Measurements from ENCODE around the gene MAPK8. TPM values are rescaled to one million over a fixed set of nuclear protein-coding genes. Genes with fewer than 3 reads are reported as not detected.
"Not testable (repeated sequence)": the region's sequence is repeated elsewhere in the genome, so short reads cannot be mapped to it uniquely, and the experiment has no call there.

The MAPK8 gene
- total RNA-seq, 2 experiments from 2014 or later = 35.7 to 40.0 TPM

DNA sequence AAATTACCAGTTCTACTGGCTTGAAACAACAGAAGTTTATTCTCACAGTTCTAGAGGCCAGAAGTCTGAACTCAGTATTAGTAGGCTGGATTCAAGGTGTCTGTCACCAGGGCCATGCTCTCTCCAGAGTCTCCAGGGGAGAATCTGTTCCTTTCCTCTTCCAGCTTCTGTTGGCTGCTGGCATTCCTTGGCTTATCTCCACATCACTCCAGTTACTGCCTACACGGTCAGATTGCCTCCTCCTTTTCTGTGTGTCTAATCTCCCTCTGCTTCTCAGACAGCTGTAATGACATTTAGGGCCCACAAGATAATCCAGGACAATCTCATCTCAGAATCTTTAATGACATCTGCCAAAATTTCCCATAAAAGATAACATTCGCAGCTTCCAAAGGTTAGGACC lies 36.6 kb downstream of the MAPK8 start:
- Mint-ChIP-seq H3K4me3 (no peak overlapping the region), H3K9me3 (ENCODE audit: low read depth) (peaks cover 11% of the 10 kb centered on the region), H3K4me1 (peaks cover 14% of the 10 kb centered on the region), H3K27ac (no peak overlapping the region), H3K27me3 (no peaks in the 10 kb centered on the region), H3K36me3 (ENCODE audit: low read depth) (peaks cover 21% of the 10 kb centered on the region)
- DNase-seq (no peak), ATAC-seq (no peak)
- intact Hi-C loops (cut with DNase I, micrococcal nuclease) = no loop called here
- ChIA-PET CTCF (interaction anchor here (1.0 kb wide), 1 partner anchor 18 kb away, joined by 3 read pairs; no protein-coding TSS in a partner anchor), POLR2A (no interaction called here)

DNA sequence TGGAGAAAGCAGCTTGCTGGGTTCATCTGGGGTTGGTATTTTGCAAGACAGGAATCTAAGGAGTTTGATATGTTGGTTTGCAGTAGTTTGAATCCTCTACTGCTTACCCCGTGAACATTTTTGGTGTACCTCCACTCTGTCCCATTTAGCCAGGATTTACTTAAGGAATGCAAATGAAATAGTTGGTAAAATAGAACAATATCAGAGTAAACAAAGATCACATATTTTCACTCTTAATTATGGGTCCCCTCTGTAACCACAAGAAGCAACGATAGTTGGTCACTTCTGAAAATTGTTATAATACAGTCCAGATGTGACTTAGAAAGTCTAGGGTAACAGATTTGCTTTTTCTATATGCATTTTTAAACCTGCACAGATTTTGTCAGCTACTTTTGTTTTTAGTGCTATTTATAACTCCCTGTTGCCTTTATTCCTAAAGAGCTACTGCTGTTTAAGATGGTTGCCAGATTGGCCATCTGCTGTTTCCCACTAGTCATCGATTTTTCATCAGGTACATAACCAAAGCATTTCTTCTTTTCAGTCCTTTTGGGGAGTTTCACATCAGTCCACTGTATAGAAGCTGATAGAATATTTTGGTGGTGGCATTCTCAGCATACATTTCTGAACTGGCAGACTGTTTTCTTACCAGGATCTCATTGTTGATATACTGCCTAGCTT lies 37.6 kb downstream of the MAPK8 start:
- ATAC-seq (no peak), DNase-seq (no peak)
- CTCF ChIA-PET = interaction anchor here (1.0 kb wide), 1 partner anchor 17 kb away, joined by 3 read pairs; no protein-coding TSS in a partner anchor
- H3K27me3 Mint-ChIP-seq = no peaks in the 10 kb centered on the region
- POLR2A ChIA-PET = no interaction called here
- peaks cover 24% of the 10 kb centered on the region for H3K36me3 Mint-ChIP-seq (ENCODE audit: low read depth)
- intact Hi-C loops (cut with DNase I, micrococcal nuclease) = no loop called here
- H3K4me3 Mint-ChIP-seq = no peak overlapping the region
- H3K27ac Mint-ChIP-seq = no peak overlapping the region
- peaks cover 20% of the 10 kb centered on the region for H3K9me3 Mint-ChIP-seq (ENCODE audit: low read depth)
- peaks cover 14% of the 10 kb centered on the region for H3K4me1 Mint-ChIP-seq

DNA sequence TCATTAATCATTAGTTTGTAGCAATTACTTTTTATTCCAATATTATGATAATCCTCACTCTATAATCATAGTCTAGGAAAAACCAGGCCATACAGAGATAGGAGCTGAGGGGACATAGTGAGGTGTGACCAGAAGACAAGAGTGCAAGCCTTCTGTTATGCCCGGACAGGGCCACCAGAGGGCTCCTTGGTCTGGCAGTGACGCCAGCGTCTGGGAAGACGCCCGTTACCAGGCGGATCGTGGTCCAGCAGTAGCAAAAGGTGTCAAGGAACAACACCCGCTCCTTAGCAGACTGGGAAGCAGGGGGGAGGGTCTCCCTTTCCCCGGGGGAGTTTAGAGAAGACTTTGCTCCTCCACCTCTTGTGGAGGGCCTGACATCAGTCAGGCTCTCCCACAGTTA lies 39.8 kb downstream of the MAPK8 start:
- H3K27me3 Mint-ChIP-seq; H3K27ac Mint-ChIP-seq; DNase-seq; intact Hi-C loops (cut with DNase I, micrococcal nuclease); POLR2A ChIA-PET; H3K4me1 Mint-ChIP-seq; ATAC-seq; H3K4me3 Mint-ChIP-seq: not testable (repeated sequence)
- CTCF ChIA-PET = interaction anchor here (0.6 kb wide), 1 partner anchor 56 kb away, joined by 3 read pairs; no protein-coding TSS in a partner anchor
- Mint-ChIP-seq H3K36me3 (ENCODE audit: low read depth) (peaks cover 34% of the 10 kb centered on the region), H3K9me3 (ENCODE audit: low read depth) (peaks cover 26% of the 10 kb centered on the region)

DNA sequence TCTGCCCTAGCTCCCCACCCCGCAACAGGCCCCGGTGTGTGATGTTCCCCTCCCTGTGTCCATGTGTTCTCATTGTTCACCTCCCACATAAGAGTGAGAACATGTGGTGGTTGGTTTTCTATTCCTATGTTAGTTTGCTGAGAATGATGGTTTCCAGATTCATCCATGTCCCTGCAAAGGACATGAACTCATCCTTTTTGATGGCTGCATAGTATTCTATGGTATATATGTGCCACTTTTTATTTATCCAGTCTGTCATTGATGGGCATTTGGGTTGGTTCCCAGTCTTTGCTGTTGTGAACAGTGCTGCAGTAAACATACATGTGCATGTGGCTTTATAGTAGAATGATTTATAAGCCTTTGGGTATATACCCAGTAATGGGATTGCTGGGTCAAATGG lies 41.1 kb downstream of the MAPK8 start:
- H3K36me3 Mint-ChIP-seq (ENCODE audit: low read depth) = peaks cover 34% of the 10 kb centered on the region
- ATAC-seq; DNase-seq; H3K4me3 Mint-ChIP-seq; H3K27ac Mint-ChIP-seq; intact Hi-C loops (cut with DNase I, micrococcal nuclease); CTCF ChIA-PET; H3K4me1 Mint-ChIP-seq; POLR2A ChIA-PET; H3K27me3 Mint-ChIP-seq: not testable (repeated sequence)
- H3K9me3 Mint-ChIP-seq (ENCODE audit: low read depth) = peaks cover 26% of the 10 kb centered on the region

DNA sequence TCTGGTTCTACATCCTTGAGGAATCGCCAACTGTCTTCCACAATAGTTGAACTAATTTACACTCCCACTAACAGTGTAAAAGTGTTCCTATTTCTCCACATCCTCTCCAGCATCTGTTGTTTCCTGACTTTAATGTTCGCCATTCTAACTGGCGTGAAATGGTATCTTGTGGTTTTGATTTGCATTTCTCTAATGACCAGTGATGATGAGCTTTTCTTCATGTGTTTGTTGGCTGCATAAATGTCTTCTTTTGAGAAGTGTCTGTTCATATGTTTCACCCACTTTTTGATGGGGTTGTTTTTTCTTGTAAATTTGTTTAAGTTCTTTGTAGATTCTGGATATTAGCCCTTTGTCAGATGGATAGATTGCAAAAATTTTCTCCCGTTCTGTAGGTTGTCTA lies 41.5 kb downstream of the MAPK8 start:
- ATAC-seq; intact Hi-C loops (cut with DNase I, micrococcal nuclease); CTCF ChIA-PET; H3K4me3 Mint-ChIP-seq; H3K27ac Mint-ChIP-seq; H3K27me3 Mint-ChIP-seq; DNase-seq; POLR2A ChIA-PET; H3K4me1 Mint-ChIP-seq: not testable (repeated sequence)
- Mint-ChIP-seq H3K36me3 (ENCODE audit: low read depth) (peaks cover 34% of the 10 kb centered on the region), H3K9me3 (ENCODE audit: low read depth) (peaks cover 26% of the 10 kb centered on the region)

DNA sequence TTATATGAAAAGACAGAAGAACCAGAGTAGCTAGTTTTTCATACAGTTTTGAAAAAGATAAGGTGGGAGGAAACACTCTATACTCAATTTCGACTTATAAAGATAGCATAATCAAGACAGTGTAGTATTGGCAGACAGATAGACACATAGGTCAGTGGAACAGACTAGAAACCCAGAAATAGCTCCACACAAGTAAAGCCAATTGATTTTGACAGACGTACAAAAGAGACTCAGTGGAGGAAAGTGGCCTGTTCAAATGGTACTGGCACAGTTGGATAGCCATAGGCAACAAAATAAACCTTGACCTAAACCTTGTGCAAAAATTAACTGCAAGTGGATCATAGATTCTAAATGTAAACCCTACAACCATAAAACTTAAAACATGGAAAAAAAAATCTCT lies 46.8 kb downstream of the MAPK8 start:
- POLR2A ChIA-PET = no interaction called here
- no peak overlapping the region for H3K27ac Mint-ChIP-seq
- no peak overlapping the region for H3K4me3 Mint-ChIP-seq
- H3K4me1 Mint-ChIP-seq = peaks cover 10% of the 10 kb centered on the region
- no peak for ATAC-seq
- H3K9me3 Mint-ChIP-seq (ENCODE audit: low read depth) = peaks cover 24% of the 10 kb centered on the region
- intact Hi-C loops (cut with DNase I, micrococcal nuclease) = no loop called here
- H3K36me3 Mint-ChIP-seq (ENCODE audit: low read depth) = peaks cover 20% of the 10 kb centered on the region
- CTCF ChIA-PET = interaction anchor here (0.9 kb wide), 1 partner anchor 304 kb away, joined by 3 read pairs; no protein-coding TSS in a partner anchor
- DNase-seq = no peak
- no peaks in the 10 kb centered on the region for H3K27me3 Mint-ChIP-seq

DNA sequence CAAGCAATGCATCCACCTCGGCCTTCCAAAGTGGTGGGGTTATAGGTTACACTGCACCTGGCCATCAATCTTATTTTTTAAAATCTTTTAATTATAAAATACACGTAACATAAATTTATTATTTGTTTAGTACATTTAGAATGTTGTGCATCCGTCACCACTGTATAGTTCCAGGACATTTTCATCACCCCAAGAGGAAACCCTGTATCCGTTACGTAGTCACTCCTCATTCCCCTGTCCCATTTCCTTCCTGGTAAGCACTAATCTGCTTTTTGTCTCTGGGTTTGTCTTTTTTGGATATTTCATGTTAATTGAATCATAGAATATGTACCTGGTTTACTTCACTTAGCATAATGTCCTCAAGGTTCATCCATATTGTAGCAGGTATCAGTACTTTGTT lies 51.2 kb downstream of the MAPK8 start:
- intact Hi-C loops (cut with DNase I, micrococcal nuclease) = no loop called here
- Mint-ChIP-seq H3K4me3 (no peak overlapping the region), H3K27me3 (no peaks in the 10 kb centered on the region), H3K36me3 (ENCODE audit: low read depth) (peaks cover 3% of the 10 kb centered on the region), H3K4me1 (peaks cover 21% of the 10 kb centered on the region), H3K27ac (no peak overlapping the region), H3K9me3 (ENCODE audit: low read depth) (peaks cover 9% of the 10 kb centered on the region)
- DNase-seq (no peak), ATAC-seq (no peak)
- CTCF ChIA-PET = no interaction called here
- POLR2A ChIA-PET = no interaction called here

DNA sequence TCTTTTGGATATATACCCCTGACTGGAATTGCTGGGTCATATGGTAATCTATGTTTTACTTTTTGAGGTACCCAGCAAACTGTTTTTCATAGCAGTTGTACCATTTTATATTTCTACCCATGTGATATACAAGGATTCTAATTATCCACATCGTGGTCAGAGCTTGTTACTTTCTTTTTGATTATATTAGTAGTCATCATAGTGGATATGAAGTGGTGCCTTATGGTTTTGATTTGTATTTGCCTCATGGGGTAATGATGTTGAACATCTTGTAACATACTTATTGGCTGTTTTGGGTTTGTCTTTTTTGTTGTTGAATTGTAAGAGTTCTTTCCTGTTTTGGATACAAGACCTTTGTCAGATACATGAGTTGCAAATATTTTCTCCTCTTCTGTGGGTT lies 51.7 kb downstream of the MAPK8 start:
- ChIA-PET POLR2A (no interaction called here), CTCF (interaction anchor here (0.7 kb wide), 1 partner anchor 34 kb away, joined by 3 read pairs; no protein-coding TSS in a partner anchor)
- intact Hi-C loops (cut with DNase I, micrococcal nuclease) = no loop called here
- Mint-ChIP-seq H3K27ac (no peak overlapping the region), H3K36me3 (ENCODE audit: low read depth) (peaks cover 3% of the 10 kb centered on the region), H3K27me3 (no peaks in the 10 kb centered on the region), H3K4me1 (peaks cover 21% of the 10 kb centered on the region), H3K9me3 (ENCODE audit: low read depth) (peaks cover 9% of the 10 kb centered on the region), H3K4me3 (no peak overlapping the region)
- no peak for DNase-seq
- peak; percentile 85 for ATAC-seq

DNA sequence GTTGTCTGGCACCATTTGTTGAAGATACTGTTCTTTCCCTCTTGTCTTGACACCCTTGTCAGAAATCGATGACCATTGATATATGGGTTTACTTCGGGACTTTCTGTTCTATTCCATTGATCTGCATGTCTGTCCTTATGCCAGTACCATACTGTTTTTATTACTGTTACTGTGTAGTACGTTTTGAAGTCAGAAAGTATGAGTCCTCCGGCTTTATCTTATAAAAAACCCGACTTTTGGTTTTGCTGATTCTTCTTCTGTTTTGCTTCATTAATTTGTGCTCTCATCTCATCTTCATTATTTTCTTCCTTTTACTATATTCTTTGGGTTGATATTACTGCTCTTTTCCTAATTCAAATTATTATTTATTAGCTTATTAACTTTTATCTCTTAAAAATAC lies 52.4 kb downstream of the MAPK8 start:
- DNase-seq (no peak), ATAC-seq (no peak)
- H3K27me3 Mint-ChIP-seq = no peaks in the 10 kb centered on the region
- POLR2A ChIA-PET = no interaction called here
- H3K27ac Mint-ChIP-seq = no peak overlapping the region
- H3K36me3 Mint-ChIP-seq (ENCODE audit: low read depth) = peaks cover 3% of the 10 kb centered on the region
- H3K4me1 Mint-ChIP-seq = peaks cover 27% of the 10 kb centered on the region
- intact Hi-C loops (cut with DNase I, micrococcal nuclease) = no loop called here
- H3K9me3 Mint-ChIP-seq (ENCODE audit: low read depth) = peaks cover 7% of the 10 kb centered on the region
- no peak overlapping the region for H3K4me3 Mint-ChIP-seq
- CTCF ChIA-PET = no interaction called here

DNA sequence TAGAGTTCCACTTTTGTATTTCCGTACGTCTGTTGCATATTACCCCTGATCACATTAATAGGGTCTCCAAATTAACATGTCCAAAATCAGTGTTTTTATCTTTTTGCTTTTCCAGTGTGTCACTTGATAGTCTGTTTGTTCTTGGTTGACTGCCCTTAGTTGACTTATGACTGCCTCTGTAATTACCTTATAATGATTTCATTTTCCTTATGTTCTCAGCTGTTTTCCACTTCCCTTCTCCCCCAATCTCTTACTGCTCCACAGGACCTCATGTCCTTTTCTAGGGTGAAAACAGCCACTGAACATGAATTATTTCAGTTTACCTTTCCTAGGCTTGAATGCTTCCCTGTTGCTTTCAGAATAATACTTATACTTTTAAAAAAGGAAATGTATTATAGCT lies 54.7 kb downstream of the MAPK8 start:
- CTCF ChIA-PET = interaction anchor here (1.1 to 1.6 kb wide), 4 partner anchors 18 to 295 kb away, joined by 3 to 7 read pairs (median 4); no protein-coding TSS in a partner anchor
- no peak for DNase-seq
- Mint-ChIP-seq H3K9me3 (ENCODE audit: low read depth) (peaks cover 2% of the 10 kb centered on the region), H3K27ac (no peak overlapping the region), H3K27me3 (no peaks in the 10 kb centered on the region), H3K4me3 (no peak overlapping the region), H3K4me1 (peaks cover 33% of the 10 kb centered on the region), H3K36me3 (ENCODE audit: low read depth) (peaks cover under 1% of the 10 kb centered on the region)
- intact Hi-C loops (cut with DNase I, micrococcal nuclease) = loop anchor here (5.0 to 10.0 kb wide), 3 partner anchors 64 to 246 kb away; partner anchors contain the start of gene ARHGAP22 (in 1 of the 2)
- POLR2A ChIA-PET = no interaction called here
- ATAC-seq = no peak

DNA sequence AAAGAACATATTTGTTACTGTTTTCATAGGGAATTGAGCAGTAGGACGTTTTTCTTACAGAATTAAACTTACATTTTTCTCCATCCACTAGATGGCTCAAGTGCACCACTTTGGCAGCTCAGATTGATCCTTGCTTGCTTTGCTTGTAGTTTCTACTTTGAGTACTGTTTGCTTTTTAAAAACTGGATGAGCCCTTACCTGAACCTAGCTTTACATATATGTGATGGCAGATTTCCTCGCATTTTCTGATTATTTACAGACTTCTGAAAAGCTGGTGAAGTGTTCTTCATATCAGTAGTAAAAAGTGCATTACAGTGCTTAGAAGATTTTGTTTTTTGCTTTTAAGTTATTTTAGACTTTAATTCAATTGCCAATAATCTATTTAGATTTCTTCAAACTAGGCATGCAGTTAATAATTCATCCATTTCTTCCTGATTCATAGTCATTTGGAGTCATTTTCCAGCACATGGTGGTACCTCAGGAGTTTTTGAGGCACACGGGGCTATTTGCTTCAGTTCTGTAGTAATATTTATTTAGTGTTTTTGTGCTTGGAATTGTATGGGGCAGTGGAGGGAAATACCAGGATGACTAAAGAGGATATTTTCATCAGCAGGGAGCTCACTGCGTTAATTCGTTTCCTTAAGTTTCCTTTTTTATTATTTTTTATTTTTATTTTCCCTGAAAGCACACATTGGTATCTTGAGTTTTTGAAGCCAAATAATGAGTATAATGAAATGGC lies 57.3 kb downstream of the MAPK8 start:
- Mint-ChIP-seq H3K27ac (no peak overlapping the region), H3K36me3 (ENCODE audit: low read depth) (no peaks in the 10 kb centered on the region), H3K4me1 (peaks cover 20% of the 10 kb centered on the region), H3K4me3 (no peak overlapping the region), H3K9me3 (ENCODE audit: low read depth) (no peaks in the 10 kb centered on the region), H3K27me3 (no peaks in the 10 kb centered on the region)
- CTCF ChIA-PET = interaction anchor here (0.7 to 3.0 kb wide), 16 partner anchors 9 to 297 kb away, joined by 3 to 18 read pairs (median 4); no protein-coding TSS in a partner anchor
- POLR2A ChIA-PET = no interaction called here
- DNase-seq = peak; percentile 48
- peak; percentile 44 for ATAC-seq
- intact Hi-C loops (cut with DNase I, micrococcal nuclease) = loop anchor here (1.0 to 10.0 kb wide), 7 partner anchors 57 to 293 kb away; partner anchors contain the start of genes ARHGAP22 (in 1 of the 2) and MAPK8 (in 1 of the 2)
